Embryonic facial prominence (tissue), 1 donor: ENCODE results near the gene PFDN4.

Experiments used
- DNase-seq: peaks from one replicate; pipeline ENCODE4 v3.0.0-alpha.2; 2016; ENCODE audit errors: extremely low spot score

The PFDN4 gene

GRCh38 chr20:54200487-54201267 lies 7.2 kb upstream of the PFDN4 start:
- DNase-seq: no peak

- DNase-seq: no peak
Measured at GRCh38 chr20:54201268-54201846, 6.5 kb upstream of the PFDN4 start.

GRCh38 chr20:54203281-54203680 lies 4.6 kb upstream of the PFDN4 start:
- DNase-seq: no peak

- no peak for DNase-seq
Measured at GRCh38 chr20:54204063-54204462, 3.8 kb upstream of the PFDN4 start.

GRCh38 chr20:54204481-54204880 lies 3.4 kb upstream of the PFDN4 start:
- no peak for DNase-seq

GRCh38 chr20:54205450-54205849 lies 2.4 kb upstream of the PFDN4 start:
- DNase-seq: no peak

GRCh38 chr20:54207053-54207742 lies 689 bp upstream of the PFDN4 start:
- DNase-seq: no peak

- no peak for DNase-seq
Measured at GRCh38 chr20:54208548-54209176, 775 bp downstream of the PFDN4 start.

- DNase-seq: no peak
Measured at GRCh38 chr20:54209216-54209813, 1.4 kb downstream of the PFDN4 start.

- DNase-seq: no peak
Measured at GRCh38 chr20:54212226-54212625, 4.3 kb downstream of the PFDN4 start.

GRCh38 chr20:54212871-54213270 lies 5.0 kb downstream of the PFDN4 start:
- DNase-seq: no peak

- no peak for DNase-seq
Measured at GRCh38 chr20:54214566-54214965, 6.7 kb downstream of the PFDN4 start.

- no peak for DNase-seq
Measured at GRCh38 chr20:54215157-54215789, 7.4 kb downstream of the PFDN4 start.

- no peak for DNase-seq
Measured at GRCh38 chr20:54217762-54218161, 9.9 kb downstream of the PFDN4 start.

- DNase-seq: no peak
Measured at GRCh38 chr20:54218470-54218869, 10.6 kb downstream of the PFDN4 start.

GRCh38 chr20:54219751-54220426 lies 12.0 kb downstream of the PFDN4 start:
- DNase-seq: no peak

GRCh38 chr20:54220722-54221121 lies 12.8 kb downstream of the PFDN4 start:
- no peak for DNase-seq

GRCh38 chr20:54221353-54221752 lies 13.5 kb downstream of the PFDN4 start:
- DNase-seq: no peak

- no peak for DNase-seq
Measured at GRCh38 chr20:54221996-54222890, 14.4 kb downstream of the PFDN4 start.

- no peak for DNase-seq
Measured at GRCh38 chr20:54223285-54223684, 15.4 kb downstream of the PFDN4 start.
